HG02571 (cell line): ENCODE data around the gene PPFIBP2.

Source experiments
- ATAC-seq: cut with Tn5 transposase; IDR thresholded peaks from one replicate; pipeline ENCODE4 v1.9.1; 2021; ENCODE audit warnings: mild to moderate bottlenecking, moderate library complexity; ENCODE audit not compliant: unreplicated experiment

Gene PPFIBP2

DNA sequence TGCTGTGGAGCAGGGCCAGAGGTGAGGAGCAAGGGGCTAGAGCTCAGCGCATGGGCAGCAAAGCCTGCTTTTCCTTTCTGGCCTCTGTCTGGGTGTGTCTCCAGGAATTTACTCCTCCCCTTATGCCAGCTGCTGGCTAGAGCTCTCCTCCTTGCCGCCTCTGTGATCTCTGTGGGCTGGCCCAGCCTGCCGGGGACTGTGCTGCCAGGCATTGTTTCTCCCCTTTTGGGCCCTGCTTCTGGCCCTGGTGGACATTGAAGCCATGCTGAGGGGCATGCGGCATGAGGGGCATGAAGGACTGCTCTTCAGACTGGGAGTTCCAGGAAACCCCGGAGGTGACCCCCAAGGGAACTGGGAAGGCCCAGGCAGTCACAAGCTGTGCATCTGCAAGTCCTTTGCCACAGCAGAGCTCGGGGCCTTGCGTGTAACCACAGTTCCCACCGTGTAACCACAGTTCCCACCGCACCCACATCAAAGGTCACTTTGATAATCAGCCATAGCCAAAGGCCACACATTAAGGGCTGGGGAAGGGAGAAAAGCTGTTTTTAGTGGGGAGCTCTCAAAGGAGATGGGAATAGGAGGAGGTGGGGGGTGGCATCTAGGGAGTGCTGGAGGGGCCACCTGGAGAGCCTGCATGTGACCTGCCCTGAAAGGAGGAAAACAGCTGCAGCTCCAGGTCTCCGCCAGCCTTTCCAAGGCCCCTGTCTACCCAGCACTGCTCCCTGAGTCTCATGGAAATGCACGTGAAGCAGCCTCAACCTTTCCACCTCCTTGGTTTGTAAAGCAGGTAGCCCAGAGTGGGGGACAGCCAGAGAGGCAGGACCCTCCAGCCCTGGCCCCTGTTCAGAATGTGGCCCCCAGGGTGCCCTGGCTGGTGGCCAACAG lies 62.3 kb downstream of the PPFIBP2 start:
- ATAC-seq, result no peak

DNA sequence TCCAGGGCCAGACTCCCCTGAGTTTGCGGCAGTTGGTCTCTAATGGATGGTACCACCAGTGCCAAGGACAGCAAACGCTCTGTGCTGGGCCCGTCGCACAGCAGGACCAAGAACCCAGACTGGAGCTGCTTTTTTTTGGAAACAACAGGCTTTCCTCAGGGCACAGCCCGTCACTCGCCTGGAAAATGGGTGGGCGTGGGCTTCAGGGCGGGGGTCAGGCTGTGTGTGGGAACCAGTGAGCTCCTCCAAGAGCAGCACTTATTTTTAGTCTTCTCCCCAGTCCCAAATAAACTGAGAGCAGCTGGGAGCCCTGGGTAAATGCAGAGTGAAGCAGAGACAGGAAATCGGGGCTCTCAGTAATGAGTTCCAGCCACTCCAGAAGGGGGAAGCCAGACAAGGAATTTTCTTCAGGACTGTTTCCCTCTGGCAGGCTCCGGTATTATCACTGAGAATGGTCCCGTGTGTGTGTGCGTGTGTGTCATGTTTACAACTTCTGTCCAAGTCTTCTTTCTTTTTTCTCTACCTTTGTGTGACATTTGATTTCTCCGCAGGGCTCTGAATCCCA lies 63.0 kb downstream of the PPFIBP2 start:
- ATAC-seq, result no peak

DNA sequence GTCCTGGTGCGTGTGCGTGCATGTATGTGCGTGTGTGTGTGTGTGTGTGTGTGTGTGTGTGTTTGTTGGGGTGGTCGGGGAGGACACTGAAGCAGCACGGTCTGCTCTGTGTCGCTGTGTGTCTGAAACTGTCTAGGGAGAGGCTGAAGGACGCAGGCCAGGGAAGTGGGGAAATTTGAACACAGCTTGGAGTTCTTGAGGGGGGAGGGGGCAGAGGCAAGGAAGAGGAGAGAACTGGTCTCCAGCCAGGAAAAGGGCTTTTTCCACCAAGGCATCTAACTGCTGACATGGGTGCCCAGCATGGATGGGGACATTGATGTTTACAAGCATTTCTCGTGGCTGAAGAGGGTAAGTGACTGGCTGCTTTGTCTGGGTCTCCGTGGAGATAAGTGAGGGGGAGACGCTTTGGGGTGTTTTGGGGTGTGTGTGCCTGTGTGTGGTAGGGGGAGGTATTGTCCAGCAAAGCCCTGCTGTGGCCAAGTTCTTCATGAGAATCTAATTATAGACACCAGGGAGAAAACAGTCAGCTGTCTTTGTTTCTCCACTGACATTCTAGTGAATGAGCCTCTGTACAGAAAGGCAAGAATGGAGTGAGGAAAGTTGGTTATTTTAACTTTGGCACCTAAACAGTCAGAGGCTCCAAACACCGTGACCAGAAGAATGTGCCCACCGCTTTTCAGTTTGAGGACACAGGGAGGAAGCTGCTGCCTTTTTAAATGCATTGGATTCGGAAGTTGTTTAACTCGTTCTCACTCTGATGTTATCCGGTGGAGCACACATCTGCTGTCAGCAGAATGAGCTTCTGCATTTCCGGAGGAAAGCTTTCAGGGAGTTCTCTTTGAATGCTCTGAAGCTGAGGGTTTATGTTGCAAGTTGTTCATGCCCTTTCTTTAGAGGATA lies 63.7 kb downstream of the PPFIBP2 start:
- no peak for ATAC-seq

DNA sequence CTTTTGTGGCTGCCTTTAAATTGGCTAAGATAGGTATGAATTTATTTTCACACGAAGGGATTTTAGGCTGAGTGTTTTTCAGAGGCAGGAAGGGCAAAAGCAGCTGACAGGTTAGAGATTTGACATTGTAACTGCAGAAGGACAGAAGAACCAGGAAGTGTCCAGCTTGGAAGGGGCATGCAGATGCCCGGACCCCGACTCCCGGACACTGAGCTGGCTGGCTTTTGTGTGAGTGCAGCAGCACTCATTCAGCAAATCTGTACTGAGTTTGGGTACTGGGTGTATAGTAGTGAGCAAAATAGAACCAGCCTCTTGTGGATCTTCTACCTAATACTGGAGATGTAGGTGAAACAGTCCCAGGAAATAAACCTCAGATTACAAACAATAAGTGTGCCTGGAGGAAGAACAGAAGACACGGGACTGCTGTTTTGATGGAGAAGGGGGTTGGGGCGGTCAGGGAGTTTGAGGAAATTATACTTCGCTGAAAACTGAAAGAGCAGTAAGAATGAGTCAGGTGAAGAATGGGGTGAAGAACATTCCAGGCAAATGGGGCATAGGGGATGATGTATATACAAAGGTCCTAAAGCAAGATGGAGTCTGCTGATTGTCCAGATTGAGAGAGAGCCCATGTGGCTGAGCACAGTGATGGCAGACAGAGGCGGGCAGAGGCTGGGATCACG lies 64.6 kb downstream of the PPFIBP2 start:
- ATAC-seq, result no peak

DNA sequence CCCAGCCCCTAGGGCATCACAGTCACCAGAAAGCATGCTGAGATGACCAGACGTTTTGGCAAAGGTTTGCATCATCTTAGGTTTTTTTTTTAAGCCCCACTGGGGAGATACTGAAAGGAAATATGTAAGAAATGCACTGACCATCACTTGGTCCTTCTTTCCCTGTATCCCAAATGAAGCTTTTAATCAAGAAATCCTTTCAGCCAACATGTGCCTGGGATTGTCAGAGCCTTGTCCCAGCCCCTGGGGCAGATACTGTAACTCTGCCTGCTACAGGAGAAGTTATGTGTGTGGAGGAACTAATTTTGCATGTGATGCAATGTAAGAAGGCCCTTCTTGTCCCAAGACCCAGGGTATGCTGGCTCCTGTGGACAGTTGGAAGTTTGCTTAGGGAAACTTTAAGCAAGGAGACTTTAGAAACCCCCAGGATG lies 65.6 kb downstream of the PPFIBP2 start:
- no peak for ATAC-seq

DNA sequence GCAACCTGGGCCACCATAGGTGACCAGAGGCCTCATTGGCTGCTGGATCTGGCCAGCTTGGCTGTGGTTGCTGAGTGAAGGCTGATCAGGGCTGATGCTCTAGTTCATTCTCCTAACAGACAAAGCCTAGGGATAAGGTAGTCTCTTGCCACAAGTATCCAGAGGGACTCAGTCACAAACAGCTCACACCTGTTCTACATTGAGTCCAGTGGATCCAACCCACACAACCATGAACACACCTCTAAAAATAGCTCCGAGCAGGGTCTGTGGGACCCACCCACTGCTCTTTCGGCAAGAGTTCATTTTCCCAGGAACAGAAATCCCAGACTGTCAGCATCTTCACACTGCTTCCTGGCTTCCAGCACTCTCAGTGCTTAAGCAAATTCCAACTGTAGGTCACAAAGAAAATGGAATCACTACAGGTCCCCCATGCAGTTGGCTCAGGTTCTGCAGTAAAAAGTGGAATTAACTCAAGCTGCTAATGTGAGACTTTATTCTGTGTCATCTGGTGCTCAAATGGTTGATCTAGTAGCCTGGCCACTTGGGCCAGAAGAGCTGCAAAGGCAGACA lies 67.3 kb downstream of the PPFIBP2 start:
- ATAC-seq, result no peak

DNA sequence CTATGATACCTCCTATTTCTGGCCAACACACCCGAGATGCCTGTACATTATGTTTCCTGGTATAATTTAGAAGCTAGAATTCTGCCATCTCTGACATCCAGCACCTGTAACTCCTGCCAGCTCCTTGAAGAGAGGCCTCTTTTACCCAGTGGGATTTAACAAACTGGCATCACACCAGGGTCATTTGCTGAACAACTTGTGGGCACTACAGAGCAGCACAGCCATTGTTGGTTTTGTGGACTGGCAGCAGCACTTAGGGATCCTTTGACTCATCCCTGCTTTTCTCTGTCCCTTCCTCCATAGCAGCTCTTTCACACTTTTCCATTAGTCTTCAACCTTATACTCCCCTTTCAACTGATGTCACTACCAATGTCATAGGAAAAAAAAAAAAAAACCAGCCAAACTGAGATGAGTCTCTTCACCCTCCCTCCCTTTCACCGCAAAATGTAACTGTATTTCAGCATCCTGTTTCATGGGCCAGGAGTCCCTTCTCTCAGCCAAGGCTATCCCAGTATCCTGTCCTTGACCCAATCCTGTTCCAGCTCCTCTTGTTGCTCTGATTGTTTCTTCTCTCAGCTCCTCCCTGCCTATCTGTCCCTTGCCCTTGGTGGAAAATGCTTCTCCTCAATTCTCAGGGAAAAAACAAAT lies 68.7 kb downstream of the PPFIBP2 start:
- no peak for ATAC-seq

DNA sequence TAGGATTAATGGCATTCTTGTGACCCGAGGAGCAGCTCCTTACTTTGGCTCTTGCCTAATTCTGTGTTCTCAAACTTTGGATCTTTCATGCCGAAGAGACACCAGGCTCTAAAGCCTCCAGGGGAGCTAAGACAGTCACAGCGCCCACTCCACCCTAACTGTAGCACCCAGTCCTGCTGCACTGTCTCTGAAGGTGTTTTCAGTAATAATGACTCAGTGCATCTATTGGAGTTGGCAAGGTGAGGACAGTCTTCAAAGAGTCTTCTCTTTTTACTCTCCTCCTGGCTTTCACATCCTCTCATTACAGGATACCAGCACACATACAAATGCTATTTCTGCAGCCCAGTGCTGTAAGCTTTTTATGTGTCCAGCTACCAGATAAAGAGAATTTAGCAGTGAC lies 69.4 kb downstream of the PPFIBP2 start:
- no peak for ATAC-seq

DNA sequence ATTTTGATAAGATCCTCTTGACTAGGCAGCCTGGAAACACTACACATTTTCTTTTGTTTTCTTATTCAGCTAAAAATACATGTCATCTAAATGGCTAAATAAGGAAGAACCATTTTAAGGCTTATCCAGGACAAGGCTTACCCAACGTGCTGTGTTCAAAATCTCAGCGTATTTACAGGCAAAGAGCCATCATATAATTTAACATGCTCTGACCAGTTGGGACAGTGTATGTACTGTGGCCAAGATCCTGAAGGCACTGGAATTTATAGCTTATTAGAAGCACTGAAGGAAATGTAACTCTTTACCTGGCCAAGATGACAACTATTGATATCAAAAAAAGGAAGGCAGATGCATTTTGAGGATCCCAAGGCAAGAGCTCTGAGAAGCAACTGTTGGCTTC lies 71.1 kb downstream of the PPFIBP2 start:
- no peak for ATAC-seq

DNA sequence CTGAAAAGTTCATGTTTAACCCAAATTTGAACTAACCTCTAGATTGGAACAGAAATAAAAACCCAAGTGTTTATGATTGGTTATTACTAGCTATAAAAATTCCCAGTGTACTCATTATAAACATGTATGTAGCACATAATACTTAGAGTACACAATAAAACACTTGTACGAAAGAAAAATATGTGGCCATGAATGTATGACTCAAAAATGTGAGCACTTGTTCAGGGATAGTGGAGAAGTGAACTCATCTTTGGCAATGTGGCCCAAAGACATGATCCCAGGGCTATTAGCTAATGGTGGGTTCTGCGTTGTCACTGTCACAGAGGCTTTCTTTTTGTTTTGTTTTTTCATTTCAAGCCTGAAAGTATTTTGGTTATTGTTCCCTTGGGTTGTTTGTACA lies 72.0 kb downstream of the PPFIBP2 start:
- no peak for ATAC-seq

DNA sequence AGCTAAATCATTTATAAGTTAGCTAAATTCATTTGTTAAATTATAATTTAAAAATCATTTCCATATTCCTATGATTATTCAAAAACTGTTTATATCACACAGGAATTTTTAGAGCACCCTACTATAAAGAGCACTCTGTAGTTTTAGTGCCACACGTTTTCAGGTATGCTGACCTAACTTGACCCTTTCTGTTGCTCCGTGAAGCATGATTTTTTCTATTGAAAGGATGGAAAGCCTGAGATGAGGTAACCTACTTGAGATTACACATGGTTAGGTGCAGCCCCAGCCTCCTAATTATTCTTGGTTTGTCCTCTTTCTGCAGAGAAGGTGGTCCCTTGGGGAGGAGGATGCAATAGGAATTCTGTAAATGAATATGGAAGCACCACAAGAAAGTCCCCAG lies 72.6 kb downstream of the PPFIBP2 start:
- no peak for ATAC-seq

DNA sequence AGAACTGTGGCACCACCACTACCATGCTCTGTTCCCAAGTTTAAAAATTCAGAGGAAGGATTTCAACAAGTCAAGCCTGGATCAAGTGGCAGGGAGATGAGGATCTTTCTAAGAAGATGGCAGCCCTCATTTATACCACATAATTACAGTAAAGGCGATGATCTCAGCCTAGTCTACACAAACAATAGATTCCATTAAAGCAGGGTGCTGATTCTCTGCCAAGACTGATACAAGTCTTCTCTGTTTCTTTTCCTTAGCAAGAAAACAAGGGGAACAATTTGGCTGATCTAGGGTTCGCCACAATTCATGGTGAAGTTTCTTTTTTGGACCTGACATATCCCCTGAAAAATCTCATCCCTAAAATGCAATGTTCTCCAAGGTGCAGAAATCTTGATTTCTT lies 73.9 kb downstream of the PPFIBP2 start:
- ATAC-seq, result no peak

DNA sequence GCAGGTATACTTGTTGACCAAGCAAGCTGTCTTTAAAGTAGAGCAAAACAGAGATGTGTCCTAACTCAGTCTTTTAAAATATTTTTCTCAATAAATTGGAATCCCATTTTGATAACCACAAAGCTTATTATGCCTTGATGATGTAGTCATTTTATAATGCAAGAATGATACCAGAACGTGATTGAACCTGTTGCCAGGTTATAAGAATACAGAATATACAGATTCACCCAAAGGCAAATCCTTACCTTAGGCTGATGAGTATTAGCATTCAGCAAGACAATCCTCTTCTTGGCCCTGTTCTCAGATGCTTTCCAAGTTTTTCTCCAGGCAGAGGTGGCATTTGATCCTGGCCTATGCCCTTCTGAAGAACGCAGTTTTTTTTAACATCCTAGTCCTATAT lies 76.1 kb downstream of the PPFIBP2 start:
- no peak for ATAC-seq

DNA sequence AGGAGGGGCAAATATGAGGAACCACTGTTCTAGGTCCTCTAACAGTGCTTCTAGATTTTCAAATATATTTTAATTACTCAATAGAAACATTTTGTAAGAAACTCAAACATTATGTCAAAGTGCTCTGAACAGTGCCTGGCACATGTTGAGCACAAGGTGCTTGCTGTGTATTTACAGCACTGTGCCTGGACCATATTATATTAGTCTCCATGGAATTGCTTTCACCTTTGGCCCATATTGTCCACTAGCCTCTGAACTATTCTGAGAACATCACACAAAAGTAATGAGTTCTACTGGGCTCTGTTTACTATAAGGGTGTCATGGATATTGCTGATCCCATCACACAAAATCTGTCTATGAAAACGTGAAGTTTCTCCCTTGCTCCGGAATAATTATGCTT lies 76.7 kb downstream of the PPFIBP2 start:
- ATAC-seq, result no peak

DNA sequence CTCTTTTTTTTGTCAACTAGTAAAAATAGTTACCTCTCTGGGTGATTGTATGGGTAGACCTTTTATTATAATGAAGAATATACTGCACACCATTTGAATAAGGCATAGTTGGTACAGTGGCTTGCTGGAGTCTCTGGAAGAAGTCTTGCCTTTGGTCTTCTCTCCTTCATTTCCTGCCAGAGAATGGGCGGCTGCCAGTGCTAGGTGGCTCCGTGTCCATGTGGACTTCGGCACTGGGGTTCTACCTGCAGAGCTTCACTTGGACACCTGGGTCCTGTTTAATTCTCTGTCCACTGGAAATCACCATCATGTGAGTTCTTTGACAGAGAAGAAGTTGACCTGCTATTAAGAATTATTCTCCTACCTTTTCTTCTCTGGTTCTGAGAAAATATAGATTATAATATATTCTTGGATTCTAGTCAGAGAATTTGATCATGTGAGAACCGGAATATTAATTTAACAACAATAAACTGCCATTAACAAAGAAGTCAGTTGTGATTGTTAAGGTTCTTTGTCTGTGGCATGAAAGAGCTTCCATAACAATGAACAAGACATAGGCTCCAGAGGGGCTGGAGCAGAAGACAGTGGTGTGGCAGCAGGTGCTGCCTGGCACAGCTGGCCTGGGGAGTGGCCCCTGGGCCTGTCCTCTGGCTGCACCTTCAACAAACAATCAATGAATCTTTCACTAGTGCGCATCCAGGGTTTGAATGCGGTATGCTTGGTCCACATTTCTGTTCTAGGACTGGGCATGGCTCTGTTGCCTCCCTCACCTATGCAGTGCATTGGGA lies 77.5 kb downstream of the PPFIBP2 start:
- no peak for ATAC-seq

DNA sequence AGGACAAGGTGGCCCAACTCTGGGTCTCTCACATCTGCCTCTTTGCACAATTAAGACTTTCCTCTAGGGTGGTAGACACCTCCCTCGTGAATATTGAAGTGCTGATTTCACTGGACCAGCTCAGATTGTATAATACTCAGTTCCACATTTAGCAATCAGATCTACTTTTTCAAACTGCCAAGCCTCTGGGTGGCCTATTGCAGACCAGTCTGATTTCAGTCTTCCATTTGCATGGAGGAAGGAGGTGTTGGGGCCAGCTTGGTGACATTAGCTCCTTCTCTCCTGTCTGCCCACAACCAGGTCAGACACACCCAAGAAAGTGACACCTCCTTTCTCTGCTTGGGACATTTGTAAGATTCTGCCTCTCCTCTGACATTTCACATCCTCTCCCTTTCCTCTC lies 78.2 kb downstream of the PPFIBP2 start:
- ATAC-seq, result no peak

DNA sequence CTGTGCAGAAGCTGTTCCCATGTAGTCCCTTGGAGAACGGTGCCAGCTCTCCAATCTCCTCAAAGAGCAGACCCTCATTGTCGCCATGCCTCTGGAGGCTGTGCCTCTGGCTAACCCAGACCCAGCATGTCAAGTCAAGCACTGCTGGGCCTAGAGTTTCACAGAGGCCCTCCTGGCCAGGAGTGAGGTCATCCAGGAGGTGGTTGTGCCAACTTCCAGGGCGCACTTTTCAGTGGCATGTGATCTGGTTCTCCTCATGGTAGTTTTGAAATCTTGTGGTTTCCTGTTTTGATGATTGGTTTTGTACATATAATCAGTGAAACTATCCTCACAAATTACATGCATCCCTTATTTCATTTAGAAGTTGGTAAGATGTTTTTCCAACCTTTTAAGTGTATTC lies 78.9 kb downstream of the PPFIBP2 start:
- ATAC-seq, result no peak

DNA sequence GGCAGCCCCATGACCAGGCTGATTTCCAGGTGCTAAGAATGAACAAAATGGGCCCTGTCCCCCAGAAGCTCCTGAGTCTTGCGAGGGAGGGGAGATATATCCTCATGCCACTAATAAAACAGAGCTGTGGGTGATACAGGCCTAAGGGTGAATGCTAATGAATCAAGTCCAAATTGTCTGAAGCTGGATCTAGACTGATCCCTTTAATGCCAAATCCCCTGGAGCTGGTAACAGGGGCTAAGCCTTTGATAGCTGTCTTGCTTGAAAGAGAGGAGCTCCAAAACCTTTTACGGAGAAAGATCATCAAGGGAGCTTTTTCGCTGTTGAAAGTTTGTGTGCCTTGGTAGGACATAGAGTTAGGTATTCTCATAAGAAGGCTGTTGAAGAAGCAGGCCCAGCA lies 79.7 kb downstream of the PPFIBP2 start:
- ATAC-seq, result no peak
